ENCODE measurements around the gene CAMTA1. TPM values are rescaled to one million over a fixed set of nuclear protein-coding genes. Genes with fewer than 3 reads are reported as not detected.

The CAMTA1 gene
- polyA plus RNA-seq, 1 of the 3 experiments (the other 2 are of a cell fraction): 63.1 TPM

- Histone ChIP-seq H3K9me3 (no peaks in the 10 kb centered on the region), H2AFZ (ENCODE audit: low read depth) (no peak overlapping the region), H3K27me3 (ENCODE audit: insufficient read depth) (no peaks in the 10 kb centered on the region), H3K4me2 (no peak overlapping the region), H3K79me2 (ENCODE audit: insufficient read depth) (no peaks in the 10 kb centered on the region), H3K4me3 (ENCODE audit: low read depth in 2 of 2, low read length in 1 of 2) (no peak overlapping the region), H3K4me1 (ENCODE audit: control insufficient read depth in 1 of 2, insufficient read depth in 2 of 2, low read depth in 1 of 2, low read length in 1 of 2) (peaks cover 4 to 31% of the 10 kb centered on the region in 2 experiments; a peak in 1 of 4 replicates), H3F3A (replicated peaks; ENCODE audit: insufficient read depth) (no peaks in the 10 kb centered on the region), H4K20me1 (ENCODE audit: insufficient read depth) (no peaks in the 10 kb centered on the region), H3K27ac (ENCODE audit: low read depth in 2 of 2, low read length in 1 of 2) (no peak overlapping the region), H3K36me3 (replicated peaks in 1 of 2; ENCODE audit: control insufficient read depth in 1 of 2, insufficient read depth in 2 of 2, low read length in 1 of 2) (no peaks in the 10 kb centered on the region), H3K9ac (no peak overlapping the region), H3K9me2 (no peaks in the 10 kb centered on the region)
- CTCF ChIA-PET: interaction anchor here (2.3 kb wide), 1 partner anchor 31 kb away, joined by 5 read pairs; no protein-coding TSS in a partner anchor
- 86% methylated on average over 12 of the region's 19 CpGs for WGBS (ENCODE audit: low lambda C conversion rate)
- POLR2A ChIA-PET: no interaction called here
- TF ChIP-seq YY1 (IDR thresholded peaks at IDR 0.05; ENCODE audit: low read depth) (no peak), SIN3A (IDR thresholded peaks at IDR 0.05; ENCODE audit: borderline replicate concordance, low read depth, low read length) (no peak), FOXM1 (IDR thresholded peaks at IDR 0.05; ENCODE audit: low read depth) (no peak), CHD2 (IDR thresholded peaks at IDR 0.05; ENCODE audit: low read length, partially characterized antibody) (no peak), FOXJ3 (CRISPR knock-in tag; IDR thresholded peaks at IDR 0.05) (no peak), NRF1 (IDR thresholded peaks at IDR 0.05; ENCODE audit: low read depth, low read length) (no peak), TCF12 (IDR thresholded peaks at IDR 0.05) (no peak), MEF2A (IDR thresholded peaks at IDR 0.05; ENCODE audit: borderline replicate concordance, low read depth) (no peak), RAD21 (IDR thresholded peaks at IDR 0.05; ENCODE audit: low read length) (no peak), RFX5 (IDR thresholded peaks at IDR 0.05; ENCODE audit: low read length) (no peak), FOSL2 (IDR thresholded peaks at IDR 0.05; ENCODE audit: borderline replicate concordance, low read depth) (no peak), USF1 (IDR thresholded peaks at IDR 0.05; ENCODE audit: borderline replicate concordance, low read depth) (no peak), GABPA (IDR thresholded peaks at IDR 0.05; ENCODE audit: low read depth) (no peak), EZH2phosphoT487 (IDR thresholded peaks at IDR 0.05; ENCODE audit: borderline replicate concordance, low read depth) (no peak), ELF1 (IDR thresholded peaks at IDR 0.05) (no peak), RXRA (IDR thresholded peaks at IDR 0.05; ENCODE audit: borderline replicate concordance, low read depth) (no peak), POLR2AphosphoS5 (IDR thresholded peaks at IDR 0.05; ENCODE audit: low read depth, low read length) (no peak)
- TF ChIP-seq, protein P1, sequence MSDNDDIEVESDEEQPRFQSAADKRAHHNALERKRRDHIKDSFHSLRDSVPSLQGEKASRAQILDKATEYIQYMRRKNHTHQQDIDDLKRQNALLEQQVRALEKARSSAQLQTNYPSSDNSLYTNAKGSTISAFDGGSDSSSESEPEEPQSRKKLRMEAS (IDR thresholded peaks at IDR 0.05; ENCODE audit: low read depth): no peak
- TF ChIP-seq, protein P2, sequence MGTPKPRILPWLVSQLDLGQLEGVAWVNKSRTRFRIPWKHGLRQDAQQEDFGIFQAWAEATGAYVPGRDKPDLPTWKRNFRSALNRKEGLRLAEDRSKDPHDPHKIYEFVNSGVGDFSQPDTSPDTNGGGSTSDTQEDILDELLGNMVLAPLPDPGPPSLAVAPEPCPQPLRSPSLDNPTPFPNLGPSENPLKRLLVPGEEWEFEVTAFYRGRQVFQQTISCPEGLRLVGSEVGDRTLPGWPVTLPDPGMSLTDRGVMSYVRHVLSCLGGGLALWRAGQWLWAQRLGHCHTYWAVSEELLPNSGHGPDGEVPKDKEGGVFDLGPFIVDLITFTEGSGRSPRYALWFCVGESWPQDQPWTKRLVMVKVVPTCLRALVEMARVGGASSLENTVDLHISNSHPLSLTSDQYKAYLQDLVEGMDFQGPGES (IDR thresholded peaks at IDR 0.05; ENCODE audit: low read depth, low read length): no peak
- TF ChIP-seq, protein P3, sequence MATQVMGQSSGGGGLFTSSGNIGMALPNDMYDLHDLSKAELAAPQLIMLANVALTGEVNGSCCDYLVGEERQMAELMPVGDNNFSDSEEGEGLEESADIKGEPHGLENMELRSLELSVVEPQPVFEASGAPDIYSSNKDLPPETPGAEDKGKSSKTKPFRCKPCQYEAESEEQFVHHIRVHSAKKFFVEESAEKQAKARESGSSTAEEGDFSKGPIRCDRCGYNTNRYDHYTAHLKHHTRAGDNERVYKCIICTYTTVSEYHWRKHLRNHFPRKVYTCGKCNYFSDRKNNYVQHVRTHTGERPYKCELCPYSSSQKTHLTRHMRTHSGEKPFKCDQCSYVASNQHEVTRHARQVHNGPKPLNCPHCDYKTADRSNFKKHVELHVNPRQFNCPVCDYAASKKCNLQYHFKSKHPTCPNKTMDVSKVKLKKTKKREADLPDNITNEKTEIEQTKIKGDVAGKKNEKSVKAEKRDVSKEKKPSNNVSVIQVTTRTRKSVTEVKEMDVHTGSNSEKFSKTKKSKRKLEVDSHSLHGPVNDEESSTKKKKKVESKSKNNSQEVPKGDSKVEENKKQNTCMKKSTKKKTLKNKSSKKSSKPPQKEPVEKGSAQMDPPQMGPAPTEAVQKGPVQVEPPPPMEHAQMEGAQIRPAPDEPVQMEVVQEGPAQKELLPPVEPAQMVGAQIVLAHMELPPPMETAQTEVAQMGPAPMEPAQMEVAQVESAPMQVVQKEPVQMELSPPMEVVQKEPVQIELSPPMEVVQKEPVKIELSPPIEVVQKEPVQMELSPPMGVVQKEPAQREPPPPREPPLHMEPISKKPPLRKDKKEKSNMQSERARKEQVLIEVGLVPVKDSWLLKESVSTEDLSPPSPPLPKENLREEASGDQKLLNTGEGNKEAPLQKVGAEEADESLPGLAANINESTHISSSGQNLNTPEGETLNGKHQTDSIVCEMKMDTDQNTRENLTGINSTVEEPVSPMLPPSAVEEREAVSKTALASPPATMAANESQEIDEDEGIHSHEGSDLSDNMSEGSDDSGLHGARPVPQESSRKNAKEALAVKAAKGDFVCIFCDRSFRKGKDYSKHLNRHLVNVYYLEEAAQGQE (IDR thresholded peaks at IDR 0.05; ENCODE audit: low read depth, low read length): no peak
- no peak for DNase-seq
Observed at GRCh38 chr1:7372477-7373120, 587.3 kb downstream of the CAMTA1 start.
